Measurements from ENCODE around the gene FXYD7.

GRCh38 chr19:35174226-35174625, 31.2 kb downstream of the FXYD7 start:
- TF ChIP-seq CTCF (IDR thresholded peaks at IDR 0.05 in 8 of 11, conservative IDR thresholded peaks at IDR 0.05 in 3 of 11) (no peak), POLR2A (IDR thresholded peaks at IDR 0.05) (no peak)
